BLaER1 (cell line): ENCODE results near the gene CPLX4.
"Not testable (repeated sequence)": the region's sequence is repeated elsewhere in the genome, so short reads cannot be mapped to it uniquely, and the experiment has no call there.

Source experiments
- H3K27ac ChIP-seq: shearing (Covaris generic); formaldehyde crosslinking; 2 replicates; pipeline ENCODE4 v1.8.1; 2022
- H3K27me3 ChIP-seq: shearing (Covaris generic); formaldehyde crosslinking; 2 replicates; pipeline ENCODE4 v1.8.1; 2022
- H3K36me3 ChIP-seq: shearing (Covaris generic); formaldehyde crosslinking; 2 replicates; pipeline ENCODE4 v1.8.1; 2022
- H3K4me1 ChIP-seq: shearing (Covaris generic); formaldehyde crosslinking; 2 replicates; pipeline ENCODE4 v1.8.1; 2022
- H3K4me2 ChIP-seq: shearing (Covaris generic); formaldehyde crosslinking; 2 replicates; pipeline ENCODE4 v1.8.1; 2022
- H3K4me3 ChIP-seq: shearing (Covaris generic); formaldehyde crosslinking; 2 replicates; pipeline ENCODE4 v1.8.1; 2022
- H3K9ac ChIP-seq: shearing (Covaris generic); formaldehyde crosslinking; 2 replicates; pipeline ENCODE4 v1.8.1; 2022
- H3K9me3 ChIP-seq: shearing (Covaris generic); formaldehyde crosslinking; 2 replicates; pipeline ENCODE4 v1.8.1; 2022
- H4K20me1 ChIP-seq: shearing (Covaris generic); formaldehyde crosslinking; 2 replicates; pipeline ENCODE4 v1.8.1; 2022
- Cebpa-rat ChIP-seq: shearing (Covaris generic); IDR thresholded peaks from 2 replicates; pipeline ENCODE4 v1.8.1; 2022

The CPLX4 gene

GRCh38 chr18:59267503-59268126 lies 50.8 kb downstream of the CPLX4 start:
- Histone ChIP-seq H3K4me3 (no peak overlapping the region), H3K9ac (no peak overlapping the region), H4K20me1 (peaks cover 7% of the 10 kb centered on the region; the same call in 1 of the 2 replicates), H3K4me1 (peaks cover 8% of the 10 kb centered on the region; the same call in 1 of the 2 replicates), H3K27me3 (peaks cover 93% of the 10 kb centered on the region), H3K36me3 (no peaks in the 10 kb centered on the region), H3K4me2 (no peak overlapping the region), H3K27ac (no peak overlapping the region), H3K9me3 (peaks cover 84% of the 10 kb centered on the region)
- TF ChIP-seq Cebpa-rat = no peak

- H3K27me3 ChIP-seq = peaks cover 87% of the 10 kb centered on the region
- no peak overlapping the region for H3K4me2 ChIP-seq
These were observed 51.5 kb downstream of the CPLX4 start for GRCh38 chr18:59266886-59267502.

GRCh38 chr18:59266459-59266858 lies 52.0 kb downstream of the CPLX4 start:
- peaks cover 73% of the 10 kb centered on the region for H3K9me3 ChIP-seq
- no peak overlapping the region for H3K27ac ChIP-seq
- no peaks in the 10 kb centered on the region for H3K36me3 ChIP-seq
- H3K4me3 ChIP-seq = no peak overlapping the region
- peaks cover 82% of the 10 kb centered on the region for H3K27me3 ChIP-seq
- no peak overlapping the region for H3K4me2 ChIP-seq
- TF ChIP-seq Cebpa-rat = no peak
- H3K4me1 ChIP-seq = peaks cover 8% of the 10 kb centered on the region; the same call in 1 of the 2 replicates
- H3K9ac ChIP-seq = no peak overlapping the region
- H4K20me1 ChIP-seq = peaks cover 7% of the 10 kb centered on the region; the same call in 1 of the 2 replicates

More at GRCh38 chr18:59266886-59267502, 51.5 kb downstream of the CPLX4 start:
- Histone ChIP-seq H3K4me1 (peaks cover 8% of the 10 kb centered on the region; the same call in 1 of the 2 replicates), H3K36me3 (no peaks in the 10 kb centered on the region), H4K20me1 (peaks cover 7% of the 10 kb centered on the region; the same call in 1 of the 2 replicates), H3K27ac (no peak overlapping the region), H3K9me3 (peaks cover 78% of the 10 kb centered on the region), H3K4me3 (no peak overlapping the region), H3K9ac (no peak overlapping the region)
- peak; percentile 33; the same call in 1 of the 2 replicates for TF ChIP-seq Cebpa-rat

GRCh38 chr18:59265974-59266369 lies 52.5 kb downstream of the CPLX4 start:
- H3K4me3 ChIP-seq = no peak overlapping the region
- no peak overlapping the region for H3K27ac ChIP-seq
- H3K4me2 ChIP-seq = no peak overlapping the region
- peaks cover 7% of the 10 kb centered on the region; the same call in 1 of the 2 replicates for H4K20me1 ChIP-seq
- H3K9me3 ChIP-seq = peaks cover 68% of the 10 kb centered on the region
- H3K27me3 ChIP-seq = peaks cover 77% of the 10 kb centered on the region
- TF ChIP-seq Cebpa-rat = no peak
- no peaks in the 10 kb centered on the region for H3K36me3 ChIP-seq
- no peak overlapping the region for H3K9ac ChIP-seq
- peaks cover 8% of the 10 kb centered on the region; the same call in 1 of the 2 replicates for H3K4me1 ChIP-seq

- no peak overlapping the region for H3K4me3 ChIP-seq
- no peaks in the 10 kb centered on the region for H3K36me3 ChIP-seq
- peaks cover 71% of the 10 kb centered on the region for H3K27me3 ChIP-seq
- H3K27ac ChIP-seq = no peak overlapping the region
- no peak overlapping the region for H3K4me2 ChIP-seq
- no peak overlapping the region for H3K9ac ChIP-seq
- H3K4me1 ChIP-seq = peaks cover 8% of the 10 kb centered on the region; the same call in 1 of the 2 replicates
- H4K20me1 ChIP-seq = peaks cover 7% of the 10 kb centered on the region; the same call in 1 of the 2 replicates
- no peak for TF ChIP-seq Cebpa-rat
- peaks cover 62% of the 10 kb centered on the region for H3K9me3 ChIP-seq
These were observed 53.0 kb downstream of the CPLX4 start for GRCh38 chr18:59265246-59265973.

GRCh38 chr18:59264651-59265245 lies 53.7 kb downstream of the CPLX4 start:
- Histone ChIP-seq H4K20me1 (peaks cover 7% of the 10 kb centered on the region; the same call in 1 of the 2 replicates), H3K36me3 (no peaks in the 10 kb centered on the region), H3K4me3 (no peak overlapping the region), H3K4me1 (peaks cover 8% of the 10 kb centered on the region; the same call in 1 of the 2 replicates), H3K4me2 (no peak overlapping the region), H3K9me3 (peaks cover 57% of the 10 kb centered on the region), H3K9ac (no peak overlapping the region), H3K27me3 (peaks cover 65% of the 10 kb centered on the region), H3K27ac (no peak overlapping the region)
- no peak for TF ChIP-seq Cebpa-rat

GRCh38 chr18:59264121-59264571 lies 54.3 kb downstream of the CPLX4 start:
- H3K36me3 ChIP-seq = no peaks in the 10 kb centered on the region
- H3K9me3 ChIP-seq = peaks cover 51% of the 10 kb centered on the region
- peaks cover 2% of the 10 kb centered on the region; the same call in 1 of the 2 replicates for H4K20me1 ChIP-seq
- no peak for TF ChIP-seq Cebpa-rat
- peaks cover 5% of the 10 kb centered on the region; the same call in 1 of the 2 replicates for H3K4me1 ChIP-seq
- H3K4me2 ChIP-seq = no peak overlapping the region
- peaks cover 59% of the 10 kb centered on the region for H3K27me3 ChIP-seq
- no peak overlapping the region for H3K9ac ChIP-seq
- no peak overlapping the region for H3K4me3 ChIP-seq
- H3K27ac ChIP-seq = no peak overlapping the region

GRCh38 chr18:59263661-59264060 lies 54.8 kb downstream of the CPLX4 start:
- Histone ChIP-seq H3K4me1 (0 out of 2 replicates have a peak, but pooled peaks cover under 1% of the 10 kb centered on the region), H3K4me2 (no peak overlapping the region), H3K36me3 (no peaks in the 10 kb centered on the region), H3K9ac (no peak overlapping the region), H3K27me3 (peaks cover 54% of the 10 kb centered on the region), H3K27ac (no peak overlapping the region), H3K4me3 (no peak overlapping the region), H4K20me1 (no peaks in the 10 kb centered on the region), H3K9me3 (peaks cover 46% of the 10 kb centered on the region)
- TF ChIP-seq Cebpa-rat = no peak

GRCh38 chr18:59262243-59262642 lies 56.2 kb downstream of the CPLX4 start:
- H3K4me1 ChIP-seq = not testable (repeated sequence)
- peaks cover 40% of the 10 kb centered on the region for H3K27me3 ChIP-seq

GRCh38 chr18:59261842-59262241 lies 56.6 kb downstream of the CPLX4 start:
- H3K36me3 ChIP-seq, H3K4me2 ChIP-seq, H3K4me1 ChIP-seq, H3K27ac ChIP-seq, H4K20me1 ChIP-seq, H3K4me3 ChIP-seq, H3K9ac ChIP-seq: not testable (repeated sequence)
- peaks cover 28% of the 10 kb centered on the region for H3K9me3 ChIP-seq
- H3K27me3 ChIP-seq = peaks cover 36% of the 10 kb centered on the region

More at GRCh38 chr18:59262243-59262642, 56.2 kb downstream of the CPLX4 start:
- H3K36me3 ChIP-seq, H3K4me2 ChIP-seq, H3K9ac ChIP-seq, H3K27ac ChIP-seq, H3K4me3 ChIP-seq, H4K20me1 ChIP-seq: not testable (repeated sequence)
- peaks cover 32% of the 10 kb centered on the region for H3K9me3 ChIP-seq

GRCh38 chr18:59255491-59255890 lies 63.0 kb downstream of the CPLX4 start:
- H3K4me3 ChIP-seq, H3K36me3 ChIP-seq, H3K9me3 ChIP-seq, H3K4me2 ChIP-seq, H3K27me3 ChIP-seq, H4K20me1 ChIP-seq, H3K9ac ChIP-seq, H3K27ac ChIP-seq, H3K4me1 ChIP-seq: not testable (repeated sequence)
